B cell (primary cell): Measurements from ENCODE around the gene LRRIQ4. TPM values are rescaled to one million over a fixed set of nuclear protein-coding genes. Genes with fewer than 3 reads are reported as not detected.

Experiments used
- ATAC-seq: fragments of 200-7000 bp; cut with Tn5 transposase; one replicate; pipeline ENCODE4 v1.10.0; 2021; ENCODE audit warnings: low read depth, mild to moderate bottlenecking, moderate number of reproducible peaks, moderate library complexity
- CTCF ChIA-PET: fragments of 350-600 bp; sonication (Branson Sonifier 250); formaldehyde crosslinking; loops from one replicate; lab custom pipeline; 2021; ENCODE audit warnings: antibody characterized with exemption, inconsistent platforms; lab: Charles Lee
- POLR2A ChIA-PET: fragments of 350-600 bp; sonication (Branson Sonifier 250); formaldehyde crosslinking; loops from one replicate; lab custom pipeline; 2021; ENCODE audit warnings: antibody characterized with exemption; lab: Charles Lee
- DNase-seq: peaks from one replicate; pipeline ENCODE4 v3.0.0; 2013
- H2AFZ ChIP-seq: 2 replicates; pipeline ENCODE4 v1.6.1; 2012; ENCODE audit warnings: mild to moderate bottlenecking, low read depth, low read length; ENCODE audit not compliant: insufficient read depth, poor library complexity, severe bottlenecking
- H3K27ac ChIP-seq, 2 donors: 1 replicate in 1 of 2; 2 replicates in 1 of 2; pipeline ENCODE4 v1.5.1; 2012 to 2013; ENCODE audit warnings: low read length in 2 of 2, mild to moderate bottlenecking in 2 of 2, moderate library complexity in 1 of 2
- H3K27me3 ChIP-seq, 4 experiments: fragments of 200-600 bp in 1 of 4; sonication (generic) in 1 of 4; replicated peaks in 1 of 4; 1 replicate in 2 of 4; 2 replicates in 2 of 4; pipeline versions ENCODE4 v1.6.1 to v1.7.0; 2013 to 2016; ENCODE audit warnings: low read length in 3 of 4, mild to moderate bottlenecking in 2 of 4, mixed read lengths in 1 of 4, moderate library complexity in 1 of 4; ENCODE audit not compliant: insufficient read depth in 4 of 4, control insufficient read depth in 3 of 4; ENCODE audit errors: control extremely low read depth in 1 of 4
- H3K36me3 ChIP-seq, 2 experiments: replicated peaks in 1 of 2; 1 replicate in 1 of 2; 2 replicates in 1 of 2; pipeline versions ENCODE4 v1.6.1 to v1.7.1; 2013; ENCODE audit warnings: low read length in 1 of 2; ENCODE audit not compliant: insufficient read depth in 2 of 2, control insufficient read depth in 1 of 2; ENCODE audit errors: control extremely low read depth in 1 of 2, extremely low read depth in 1 of 2
- H3K4me1 ChIP-seq, 2 donors: fragments of 200-600 bp in 1 of 2; sonication (generic) in 1 of 2; 1 replicate in 1 of 2; 2 replicates in 1 of 2; pipeline versions ENCODE4 v1.5.1 to v1.6.1; 2013 to 2017; ENCODE audit warnings: low read length in 2 of 2; ENCODE audit not compliant: control insufficient read depth in 2 of 2, insufficient read depth in 2 of 2
- H3K4me2 ChIP-seq: replicated peaks from 2 replicates; pipeline ENCODE3; 2012; ENCODE audit warnings: mild to moderate bottlenecking, low read depth, low read length; ENCODE audit not compliant: poor library complexity, severe bottlenecking
- H3K4me3 ChIP-seq, 5 experiments: fragments of 200-600 bp in 1 of 5; sonication (generic) in 1 of 5; 1 replicate in 3 of 5; 2 replicates in 2 of 5; pipeline versions ENCODE4 v1.5.1 to v1.7.0; 2011 to 2016; ENCODE audit warnings: low read length in 4 of 5, mild to moderate bottlenecking in 4 of 5, low read depth in 2 of 5, control low read depth in 1 of 5, moderate library complexity in 1 of 5; ENCODE audit not compliant: insufficient read depth in 1 of 5; ENCODE audit errors: control extremely low read depth in 1 of 5, extremely low read depth in 1 of 5
- H3K79me2 ChIP-seq: fragments of 200-600 bp; sonication (generic); one replicate; pipeline ENCODE4 v1.6.0; 2016; ENCODE audit warnings: low read length; ENCODE audit not compliant: control insufficient read depth, insufficient read depth
- H3K9ac ChIP-seq: fragments of 200-600 bp; sonication (generic); 2 replicates; pipeline ENCODE4 v1.6.1; 2017; ENCODE audit warnings: mild to moderate bottlenecking, low read length, moderate library complexity
- H3K9me3 ChIP-seq, 3 donors: one replicate each; pipeline versions ENCODE4 v1.6.1 to v1.7.1; 2013; ENCODE audit warnings: low read length in 2 of 3; ENCODE audit not compliant: control insufficient read depth in 2 of 3, insufficient read depth in 1 of 3; ENCODE audit errors: control extremely low read depth in 1 of 3
- H4K20me1 ChIP-seq: 2 replicates; pipeline ENCODE4 v1.6.0; 2012; ENCODE audit warnings: mild to moderate bottlenecking, low read length; ENCODE audit not compliant: insufficient read depth, control insufficient read depth, poor library complexity, severe bottlenecking
- H3K27ac Mint-ChIP-seq: one replicate; pipeline ENCODE4 v1.8.0; 2021; ENCODE audit warnings: mixed read lengths
- H3K27me3 Mint-ChIP-seq: one replicate; pipeline ENCODE4 v1.8.0; 2021; ENCODE audit warnings: mixed read lengths
- H3K4me1 Mint-ChIP-seq: one replicate; pipeline ENCODE4 v1.8.0; 2021; ENCODE audit warnings: mixed read lengths
- H3K4me3 Mint-ChIP-seq: one replicate; pipeline ENCODE4 v1.8.0; 2021; ENCODE audit warnings: mixed read lengths
- H3K9me3 Mint-ChIP-seq: one replicate; pipeline ENCODE4 v1.8.0; 2022; ENCODE audit warnings: mixed read lengths; ENCODE audit not compliant: insufficient read depth
- CTCF ChIP-seq: fragments of 200-600 bp; IDR thresholded peaks from one replicate; pipeline ENCODE4 v1.8.0; 2022; ENCODE audit warnings: antibody characterized with exemption, mild to moderate bottlenecking
- EZH2 ChIP-seq: IDR thresholded peaks from 2 replicates; pipeline ENCODE4 v1.6.1; 2012; ENCODE audit warnings: borderline replicate concordance, low read depth, mild to moderate bottlenecking, moderate library complexity, low read length; ENCODE audit not compliant: insufficient read depth, poor library complexity, severe bottlenecking
- WGBS: methylation state at CpG from one replicate; pipeline ENCODE4 v1.1.5; 2013; ENCODE audit warnings: missing lambda C conversion rate; ENCODE audit not compliant: insufficient coverage; 5-methylcytosine and 5-hydroxymethylcytosine counted together
- intact Hi-C: fragments of 100-400 bp; cut with micrococcal nuclease; formaldehyde crosslinking; loops from one replicate; pipeline ENCODE4 v1.10.0; 2022
- polyA plus RNA-seq: library from polyadenylated mRNA; depleted of rRNA; stranded (reverse); fragments of >200 nt; gene quantifications from 2 replicates; pipeline ENCODE4 v1.2.3, GENCODE V29; 2012
- total RNA-seq, 2 donors: library from RNA; stranded (reverse); fragments of 120-200 nt in 1 of 2; gene quantifications; 1 replicate in 1 of 2; 2 replicates in 1 of 2; pipeline versions ENCODE4 v1.2.3 to v1.2.4, GENCODE V29; 2013 to 2022

LRRIQ4 gene
- total and polyA plus RNA-seq, 2 donors (not counting 1 experiment from before 2014, with no cell fraction given) = 0.04 to 0.71 TPM

- Mint-ChIP-seq H3K9me3 (no peaks in the 10 kb centered on the region), H3K27me3 (no peaks in the 10 kb centered on the region), H3K27ac (no peak overlapping the region), H3K4me3 (no peak overlapping the region), H3K4me1 (peaks cover 27% of the 10 kb centered on the region)
- H3K79me2 ChIP-seq = peaks cover 39% of the 10 kb centered on the region
- peaks cover 15 to 76% of the 10 kb centered on the region in 2 experiments for H3K36me3 ChIP-seq
- DNase-seq (no peak), ATAC-seq (no peak)
- no peak overlapping the region for H3K27ac ChIP-seq
- peaks cover 0 to 4% of the 10 kb centered on the region in 2 donors for H3K4me1 ChIP-seq
- no peaks in the 10 kb centered on the region for H3K27me3 ChIP-seq
- ChIA-PET POLR2A (no interaction called here), CTCF (no interaction called here)
- 50% methylated on average over 1 of the region's 2 CpGs for WGBS
- intact Hi-C loops = no loop called here
- H3K4me3 ChIP-seq = no peak overlapping the region
- H3K9me3 ChIP-seq = no peaks in the 10 kb centered on the region
- no peak overlapping the region for H2AFZ ChIP-seq
- H4K20me1 ChIP-seq = peaks cover 8% of the 10 kb centered on the region
- no peak overlapping the region for H3K9ac ChIP-seq
- no peak overlapping the region for H3K4me2 ChIP-seq
- TF ChIP-seq EZH2 (no peak), CTCF (no peak)
Observed at GRCh38 chr3:169780742-169781141, 31.9 kb upstream of the LRRIQ4 start.

GRCh38 chr3:169781209-169781855 lies 31.3 kb upstream of the LRRIQ4 start:
- Histone ChIP-seq H3K4me3 (no peak overlapping the region), H3K36me3 (peaks cover 15 to 76% of the 10 kb centered on the region in 2 experiments), H3K79me2 (peaks cover 33% of the 10 kb centered on the region), H2AFZ (no peak overlapping the region), H3K27me3 (no peaks in the 10 kb centered on the region), H3K4me2 (no peak overlapping the region), H3K4me1 (no peaks in the 10 kb centered on the region), H3K9ac (no peak overlapping the region), H3K27ac (no peak overlapping the region), H4K20me1 (peaks cover 8% of the 10 kb centered on the region), H3K9me3 (no peaks in the 10 kb centered on the region)
- Mint-ChIP-seq H3K4me1 (peaks cover 21% of the 10 kb centered on the region), H3K27ac (no peak overlapping the region), H3K4me3 (no peak overlapping the region), H3K9me3 (no peaks in the 10 kb centered on the region), H3K27me3 (no peaks in the 10 kb centered on the region)
- intact Hi-C loops = no loop called here
- WGBS = 98% methylated on average over 4 of the region's 4 CpGs
- DNase-seq = no peak
- ATAC-seq = no peak
- no peak for TF ChIP-seq EZH2
- no peak for TF ChIP-seq CTCF
- POLR2A ChIA-PET = no interaction called here
- CTCF ChIA-PET = no interaction called here
